BJ (cell line): ENCODE measurements around the gene BMP3. TPM values are rescaled to one million over a fixed set of nuclear protein-coding genes. Genes with fewer than 3 reads are reported as not detected.
A peak's percentile ranks its signal among the peaks of the same experiment; 100 is the strongest.

Experiments
- CTCF ChIA-PET: fragments of 350-600 bp; formaldehyde crosslinking; extraction: SDS; loops from one replicate; lab custom pipeline; 2021; ENCODE audit warnings: antibody characterized with exemption, inconsistent platforms; lab: Yijun Ruan, JAX
- POLR2A ChIA-PET: fragments of 300-600 bp; sonication (Branson Sonifier 250); formaldehyde crosslinking; extraction: SDS; loops from one replicate; lab custom pipeline; 2021; ENCODE audit warnings: antibody characterized with exemption; lab: Charles Lee
- DNase-seq: peaks from one replicate; pipeline ENCODE4 v3.0.0-alpha.2; 2011; ENCODE audit warnings: low read depth
- H3K27me3 ChIP-seq: 2 replicates; pipeline ENCODE4 v1.6.0; 2011; ENCODE audit warnings: low read length; ENCODE audit not compliant: control insufficient read depth, insufficient read depth
- H3K36me3 ChIP-seq: 2 replicates; pipeline ENCODE4 v1.5.1; 2011; ENCODE audit warnings: low read length; ENCODE audit not compliant: control insufficient read depth, insufficient read depth
- H3K4me3 ChIP-seq: 2 replicates; pipeline ENCODE4 v1.5.1; 2011; ENCODE audit warnings: low read depth, mild to moderate bottlenecking, control low read depth, low read length
- CTCF ChIP-seq: IDR thresholded peaks from 2 replicates; pipeline ENCODE4 v1.5.1; 2011; ENCODE audit warnings: low read depth, mild to moderate bottlenecking, control low read depth, inconsistent platforms, low read length, moderate library complexity; ENCODE audit not compliant: insufficient read depth
- polyA plus RNA-seq: library from polyadenylated mRNA; depleted of rRNA; stranded (reverse); fragments of >200 nt; gene quantifications from 2 replicates; pipeline ENCODE4 v1.2.3, GENCODE V29; 2011

BMP3 gene
- polyA plus RNA-seq, 1 experiment, result 0.01 TPM

GRCh38 chr4:81040012-81040659, 9.6 kb downstream of the BMP3 start:
- DNase-seq, result no peak
- POLR2A ChIA-PET, result no interaction called here

GRCh38 chr4:81042578-81043365, 12.3 kb downstream of the BMP3 start:
- H3K27me3 ChIP-seq, result no peaks in the 10 kb centered on the region
- H3K4me3 ChIP-seq, result no peak overlapping the region
- no peaks in the 10 kb centered on the region for H3K36me3 ChIP-seq
- DNase-seq, result no peak
- no peak for TF ChIP-seq CTCF
- ChIA-PET POLR2A (no interaction called here), CTCF (interaction anchor here (1.1 to 6.0 kb wide), 3 partner anchors 8 to 680 kb away, joined by 4 to 42 read pairs (median 5); no protein-coding TSS in a partner anchor)

More at GRCh38 chr4:81040012-81040659, 9.6 kb downstream of the BMP3 start:
- peak; percentile 69 for TF ChIP-seq CTCF
- no peaks in the 10 kb centered on the region for H3K36me3 ChIP-seq
- H3K4me3 ChIP-seq, result no peak overlapping the region
- CTCF ChIA-PET, result interaction anchor here (0.7 to 6.0 kb wide), 21 partner anchors 10 to 820 kb away, joined by 3 to 42 read pairs (median 4); partner anchors contain the start of genes BMP3 and PRKG2
- no peaks in the 10 kb centered on the region for H3K27me3 ChIP-seq

GRCh38 chr4:81049330-81049729, 18.8 kb downstream of the BMP3 start:
- no peak for DNase-seq
- H3K27me3 ChIP-seq, result no peaks in the 10 kb centered on the region
- POLR2A ChIA-PET, result no interaction called here
- H3K36me3 ChIP-seq, result no peaks in the 10 kb centered on the region
- H3K4me3 ChIP-seq, result no peak overlapping the region
- TF ChIP-seq CTCF, result no peak
- CTCF ChIA-PET, result interaction anchor here (0.9 to 6.6 kb wide), 3 partner anchors 8 to 688 kb away, joined by 3 to 42 read pairs (median 5); no protein-coding TSS in a partner anchor

- ChIA-PET CTCF (interaction anchor here (0.9 to 6.6 kb wide), 4 partner anchors 8 to 689 kb away, joined by 3 to 42 read pairs (median 4); no protein-coding TSS in a partner anchor), POLR2A (no interaction called here)
- no peak overlapping the region for H3K4me3 ChIP-seq
- H3K36me3 ChIP-seq, result no peaks in the 10 kb centered on the region
- no peak for TF ChIP-seq CTCF
- DNase-seq, result no peak
- H3K27me3 ChIP-seq, result no peaks in the 10 kb centered on the region
These were observed 19.4 kb downstream of the BMP3 start for GRCh38 chr4:81049907-81050306.
